Heart left ventricle (tissue), 13 donors: ENCODE results near the gene CALR3.

Experiments used
- CTCF ChIP-seq, 12 donors: fragments of 200-600 bp; sonication (generic) in 4 of 12; IDR thresholded peaks; one replicate each; pipeline versions ENCODE4 v1.5.0 to v1.8.0; 2018 to 2022; ENCODE audit warnings: antibody characterized with exemption in 12 of 12, mild to moderate bottlenecking in 5 of 12
- POLR2A ChIP-seq, 2 donors: fragments of 450-650 bp; IDR thresholded peaks; one replicate each; pipeline ENCODE4 v1.6.1; 2017; ENCODE audit warnings: antibody characterized with exemption in 2 of 2, mild to moderate bottlenecking in 2 of 2, moderate library complexity in 2 of 2
- donor health status: ischemic (EF 13 %, LVEDD 7.1; RV severe dilation, severe dysfunction).
- donor health status: DM: no; HTN: yes; CAD: no.
- donor health status: DM: no; HTN: no; CAD: no.
- donor health status: ischemic (EF 25% LVEDD 6.9; RV normal size, moderate dysfunction).
- donor health status: ischemic (EF 25% LVEDD 5.7; RV mildly dilated, moderate dysfunction).
- donor health status: ischemic (EF 35%, LVEDD 5.7; RV mildly dilated, moderate dysfunction).
- donor health status: nonischemic (EF 11% LVEDD 7.7; RV severe dilation, severe dysfunction).
- donor health status: DM: yes; HTN: yes; CAD: no.
- donor health status: PGD.
- donor health status: ischemic (EF 29% LVEDD 5.4; RV normal size, mild dysfunction).
- donor health status: nonischemic (EF 23%, LVEDD 6.1; RV moderate dilation, normal function).

- no peak for TF ChIP-seq CTCF (IDR thresholded peaks at IDR 0.05)
- no peak for TF ChIP-seq POLR2A (IDR thresholded peaks at IDR 0.05)
Measured at GRCh38 chr19:16497042-16497441, 1.1 kb upstream of the CALR3 start.
